H9 (cell line): Measurements from ENCODE around the gene AP1AR. TPM values are rescaled to one million over a fixed set of nuclear protein-coding genes. Genes with fewer than 3 reads are reported as not detected.

Experiments
- DNase-seq: peaks from one replicate; pipeline ENCODE4 v3.0.0-alpha.2; 2017
- H2AFZ ChIP-seq: one replicate; pipeline ENCODE4 v1.6.1; 2013; ENCODE audit warnings: mild to moderate bottlenecking, low read length, control low read depth, moderate library complexity
- H2AK5ac ChIP-seq: 2 replicates; pipeline ENCODE4 v1.6.1; 2013; ENCODE audit warnings: low read length, control low read depth, mixed read lengths; ENCODE audit not compliant: insufficient read length
- H2BK120ac ChIP-seq: one replicate; pipeline ENCODE4 v1.6.1; 2013; ENCODE audit warnings: low read depth, mild to moderate bottlenecking, low read length, control low read depth, inconsistent platforms; ENCODE audit not compliant: poor library complexity, severe bottlenecking
- H2BK12ac ChIP-seq: 2 replicates; pipeline ENCODE4 v1.6.1; 2013; ENCODE audit warnings: low read length, control low read depth, mixed read lengths, low read depth; ENCODE audit not compliant: insufficient read length
- H2BK15ac ChIP-seq: 2 replicates; pipeline ENCODE4 v1.6.1; 2013; ENCODE audit warnings: low read depth, low read length, control low read depth
- H2BK20ac ChIP-seq: one replicate; pipeline ENCODE4 v1.6.1; 2013; ENCODE audit warnings: low read depth, mild to moderate bottlenecking, low read length, control low read depth, inconsistent platforms; ENCODE audit not compliant: poor library complexity, severe bottlenecking
- H2BK5ac ChIP-seq: 2 replicates; pipeline ENCODE4 v1.6.1; 2013; ENCODE audit warnings: low read length, control low read depth, mixed read lengths; ENCODE audit not compliant: insufficient read length
- H3K14ac ChIP-seq: 2 replicates; pipeline ENCODE4 v1.6.1; 2013; ENCODE audit warnings: low read length, control low read depth; ENCODE audit not compliant: insufficient read depth
- H3K18ac ChIP-seq: 2 replicates; pipeline ENCODE4 v1.6.1; 2013; ENCODE audit warnings: low read depth, mild to moderate bottlenecking, mixed read lengths, low read length, control low read depth; ENCODE audit not compliant: insufficient read length
- H3K23ac ChIP-seq: 2 replicates; pipeline ENCODE4 v1.6.1; 2013; ENCODE audit warnings: low read length, control low read depth, mixed read lengths, low read depth; ENCODE audit not compliant: insufficient read length
- H3K23me2 ChIP-seq: 2 replicates; pipeline ENCODE4 v1.6.1; 2013; ENCODE audit warnings: low read depth, mild to moderate bottlenecking, mixed read lengths, low read length, control low read depth; ENCODE audit not compliant: insufficient read length, poor library complexity, severe bottlenecking
- H3K27ac ChIP-seq: 2 replicates; pipeline ENCODE4 v1.5.1; 2013; ENCODE audit warnings: low read length, control low read depth, mixed read lengths, low read depth; ENCODE audit not compliant: insufficient read length
- H3K27me3 ChIP-seq: 2 replicates; pipeline ENCODE4 v1.6.1; 2013; ENCODE audit warnings: low read length, control low read depth, inconsistent platforms; ENCODE audit not compliant: insufficient read depth
- H3K4ac ChIP-seq: 2 replicates; pipeline ENCODE4 v1.6.1; 2013; ENCODE audit warnings: low read depth, mild to moderate bottlenecking, control low read depth, inconsistent platforms, low read length, moderate library complexity
- H3K4me1 ChIP-seq: 2 replicates; pipeline ENCODE4 v1.6.1; 2013; ENCODE audit warnings: low read length, control low read depth, inconsistent platforms; ENCODE audit not compliant: insufficient read depth
- H3K4me2 ChIP-seq: 2 replicates; pipeline ENCODE4 v1.6.1; 2013; ENCODE audit warnings: low read length, control low read depth, mixed read lengths; ENCODE audit not compliant: insufficient read length, insufficient read depth
- H3K56ac ChIP-seq: 2 replicates; pipeline ENCODE4 v1.6.1; 2013; ENCODE audit warnings: low read depth, mild to moderate bottlenecking, mixed read lengths, low read length, control low read depth; ENCODE audit not compliant: insufficient read length
- H3K79me1 ChIP-seq: 2 replicates; pipeline ENCODE4 v1.6.1; 2013; ENCODE audit warnings: low read depth, mild to moderate bottlenecking, moderate library complexity, low read length, control low read depth, inconsistent platforms; ENCODE audit not compliant: insufficient read depth, poor library complexity, severe bottlenecking
- H3K79me2 ChIP-seq: 2 replicates; pipeline ENCODE4 v1.6.1; 2013; ENCODE audit warnings: low read length, control low read depth, inconsistent platforms; ENCODE audit not compliant: insufficient read depth
- H3K9ac ChIP-seq: 2 replicates; pipeline ENCODE4 v1.6.1; 2013; ENCODE audit warnings: low read length, control low read depth, mixed read lengths; ENCODE audit not compliant: insufficient read length; ENCODE audit errors: extremely low read depth
- H3K9me3 ChIP-seq: one replicate; pipeline ENCODE4 v1.6.1; 2013; ENCODE audit warnings: low read depth, low read length, inconsistent platforms; ENCODE audit not compliant: control insufficient read depth
- H3T11ph ChIP-seq: one replicate; pipeline ENCODE4 v1.6.1; 2013; ENCODE audit warnings: mild to moderate bottlenecking, low read length, control low read depth, inconsistent platforms
- H4K20me1 ChIP-seq: one replicate; pipeline ENCODE4 v1.6.1; 2013; ENCODE audit not compliant: control insufficient read depth, insufficient read length, insufficient read depth
- H4K5ac ChIP-seq: 2 replicates; pipeline ENCODE4 v1.6.1; 2013; ENCODE audit warnings: low read depth, mild to moderate bottlenecking, mixed read lengths, low read length, control low read depth; ENCODE audit not compliant: insufficient read length
- H4K8ac ChIP-seq: replicated peaks from 2 replicates; pipeline ENCODE4 v1.6.1; 2013; ENCODE audit warnings: low read length, control low read depth, mixed read lengths, low read depth; ENCODE audit not compliant: insufficient read length
- H4K91ac ChIP-seq: 2 replicates; pipeline ENCODE4 v1.6.1; 2013; ENCODE audit warnings: low read depth, mild to moderate bottlenecking, moderate library complexity, mixed read lengths, low read length, control low read depth; ENCODE audit not compliant: insufficient read length
- H3K27ac Mint-ChIP-seq, 3 experiments: 2 replicates in 2 of 3; 3 replicates in 1 of 3; pipeline ENCODE4 v1.8.0; 2020 to 2021; ENCODE audit warnings: mixed read lengths in 3 of 3, mild to moderate bottlenecking in 1 of 3, moderate library complexity in 1 of 3
- H3K27me3 Mint-ChIP-seq: 2 replicates; pipeline ENCODE4 v1.8.0; 2021; ENCODE audit warnings: low read depth, mild to moderate bottlenecking, moderate library complexity, mixed read lengths
- H3K36me3 Mint-ChIP-seq, 3 experiments: 2 replicates in 2 of 3; 3 replicates in 1 of 3; pipeline ENCODE4 v1.8.0; 2020 to 2021; ENCODE audit warnings: low read depth in 3 of 3, mixed read lengths in 3 of 3; ENCODE audit not compliant: insufficient read depth in 1 of 3
- H3K4me1 Mint-ChIP-seq, 2 experiments: 2 replicates each; pipeline ENCODE4 v1.8.0; 2020; ENCODE audit warnings: mixed read lengths in 2 of 2
- H3K4me3 Mint-ChIP-seq, 2 experiments: 2 replicates in 1 of 2; 3 replicates in 1 of 2; pipeline ENCODE4 v1.8.0; 2020 to 2021; ENCODE audit warnings: mild to moderate bottlenecking in 2 of 2, mixed read lengths in 2 of 2, moderate library complexity in 1 of 2
- H3K9me3 Mint-ChIP-seq, 2 experiments: 2 replicates in 1 of 2; 3 replicates in 1 of 2; pipeline ENCODE4 v1.8.0; 2020; ENCODE audit warnings: mild to moderate bottlenecking in 2 of 2, mixed read lengths in 2 of 2, moderate library complexity in 1 of 2
- CTCF ChIP-seq: fragments of 200-600 bp; sonication (generic); conservative IDR thresholded peaks from 3 replicates; pipeline ENCODE4 v1.8.0; 2021; ENCODE audit warnings: antibody characterized with exemption, mild to moderate bottlenecking
- whole genome bisulfite sequencing: extraction: QIAGEN DNeasy Blood & Tissue Kit; methylation state at CpG from one replicate; pipeline ENCODE4 v1.1.7; 2013; ENCODE audit warnings: missing lambda C conversion rate, low lambda C conversion rate, mixed read lengths; ENCODE audit not compliant: insufficient read length; ENCODE audit errors: extremely low coverage; 5-methylcytosine and 5-hydroxymethylcytosine counted together
- total RNA-seq: library from RNA; stranded (reverse); gene quantifications from 2 replicates; pipeline ENCODE4 v1.2.1, GENCODE V29; 2021

Gene AP1AR
- total RNA-seq, 1 experiment from 2014 or later = 24.2 TPM

GRCh38 chr4:112316360-112316759 lies 84.8 kb downstream of the AP1AR start:
- Histone ChIP-seq H3K4ac (no peak overlapping the region), H3K79me2 (no peaks in the 10 kb centered on the region), H4K91ac (no peak overlapping the region), H3K14ac (no peak overlapping the region), H2BK5ac (no peak overlapping the region), H3K27ac (no peak overlapping the region), H3T11ph (no peak overlapping the region), H3K56ac (no peak overlapping the region), H2BK15ac (no peak overlapping the region), H3K4me1 (no peaks in the 10 kb centered on the region), H2AFZ (no peak overlapping the region), H3K4me2 (no peak overlapping the region), H4K20me1 (no peaks in the 10 kb centered on the region), H4K8ac (no peak overlapping the region), H2BK12ac (no peak overlapping the region), H3K79me1 (no peaks in the 10 kb centered on the region), H2BK120ac (no peak overlapping the region), H2AK5ac (no peak overlapping the region), H3K18ac (no peak overlapping the region), H3K23ac (no peak overlapping the region), H3K27me3 (no peaks in the 10 kb centered on the region), H4K5ac (no peak overlapping the region), H3K9me3 (no peaks in the 10 kb centered on the region), H2BK20ac (no peak overlapping the region), H3K23me2 (no peaks in the 10 kb centered on the region), H3K9ac (no peak overlapping the region)
- no CpG with 5 or more reads among the region's 2 CpGs for WGBS
- H3K27me3 Mint-ChIP-seq = peaks cover 25% of the 10 kb centered on the region
- DNase-seq = no peak
- H3K9me3 Mint-ChIP-seq = no peaks in the 10 kb centered on the region
- H3K4me3 Mint-ChIP-seq = no peak overlapping the region
- H3K27ac Mint-ChIP-seq = no peak overlapping the region
- no peak for TF ChIP-seq CTCF
- no peaks in the 10 kb centered on the region for H3K36me3 Mint-ChIP-seq
- peaks cover 0 to 2% of the 10 kb centered on the region in 2 experiments; a peak in 2 of 4 replicates for H3K4me1 Mint-ChIP-seq
